A549 (cell line): ENCODE data around the gene SLC26A9.

Experiments used
- CEBPB ChIP-seq, 2 experiments: fragments of >200 bp in 1 of 2; sonication (Bioruptor Twin) in 1 of 2; formaldehyde crosslinking in 1 of 2; IDR thresholded peaks; 2 replicates each; pipeline ENCODE4 v1.6.1; 2012 to 2016
- HOXB5 ChIP-seq: fragments of 250-450 bp; sonication (Bioruptor Pico); IDR thresholded peaks from 2 replicates; pipeline ENCODE4 v1.5.0; 2020; ENCODE audit warnings: mild to moderate bottlenecking, moderate library complexity
- KDM1A ChIP-seq: fragments of 200-600 bp; sonication (generic); IDR thresholded peaks from 2 replicates; pipeline ENCODE4 v1.6.1; 2016; ENCODE audit warnings: low read depth, mild to moderate bottlenecking
- MAX ChIP-seq: IDR thresholded peaks from 2 replicates; pipeline ENCODE4 v1.6.1; 2012
- MAZ ChIP-seq: fragments of 150-350 bp; IDR thresholded peaks from 2 replicates; pipeline ENCODE4 v1.6.1; 2014; ENCODE audit warnings: antibody characterized with exemption, low read depth, low read length, borderline replicate concordance
- POLR2AphosphoS2 ChIP-seq: conservative IDR thresholded peaks from 2 replicates; pipeline ENCODE4 v1.6.1; 2012; ENCODE audit warnings: low read length, improper control_type of control experiment, inconsistent platforms
- REST ChIP-seq: fragments of 200-600 bp; sonication (generic); IDR thresholded peaks from 2 replicates; pipeline ENCODE4 v1.6.1; 2016; ENCODE audit warnings: antibody characterized with exemption, mild to moderate bottlenecking, moderate library complexity
- TF ChIP-seq, protein P1 (sequence below): fragments of >200 bp; sonication (Bioruptor Twin); formaldehyde crosslinking; IDR thresholded peaks from 3 replicates; pipeline ENCODE4 v1.5.1; 2016

DNA sequence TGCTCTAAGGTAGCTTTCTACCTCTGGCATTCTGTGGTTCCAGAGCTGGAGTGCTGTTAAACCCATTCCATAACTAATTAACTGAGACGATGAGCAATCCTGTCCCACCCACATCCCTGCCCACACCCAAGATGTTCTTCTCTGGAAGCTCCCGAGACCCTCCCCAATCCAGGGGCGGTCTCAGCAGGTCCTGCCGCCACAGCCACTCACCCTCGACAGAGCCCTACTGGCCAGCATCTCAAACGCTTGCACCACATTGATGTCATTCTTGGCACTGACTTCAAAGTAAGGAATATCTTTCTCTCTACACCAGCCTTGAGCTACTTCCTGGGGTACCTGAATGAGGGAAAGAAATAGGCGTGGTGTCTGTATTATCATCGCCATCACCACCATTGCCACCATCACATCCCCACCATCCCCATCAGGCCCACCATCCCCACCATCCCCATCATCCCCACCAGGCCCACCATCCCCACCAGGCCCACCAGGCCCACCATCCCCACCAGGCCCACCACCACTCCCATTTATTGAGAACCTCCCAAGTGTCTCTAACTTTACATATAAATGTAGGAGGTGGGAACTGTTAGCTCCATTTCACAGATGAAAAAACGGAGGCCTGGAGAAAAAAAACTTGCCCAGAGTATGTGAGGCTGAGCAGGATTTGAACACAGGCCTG, 42.2 kb upstream of the SLC26A9 start:
- TF ChIP-seq, protein P1, sequence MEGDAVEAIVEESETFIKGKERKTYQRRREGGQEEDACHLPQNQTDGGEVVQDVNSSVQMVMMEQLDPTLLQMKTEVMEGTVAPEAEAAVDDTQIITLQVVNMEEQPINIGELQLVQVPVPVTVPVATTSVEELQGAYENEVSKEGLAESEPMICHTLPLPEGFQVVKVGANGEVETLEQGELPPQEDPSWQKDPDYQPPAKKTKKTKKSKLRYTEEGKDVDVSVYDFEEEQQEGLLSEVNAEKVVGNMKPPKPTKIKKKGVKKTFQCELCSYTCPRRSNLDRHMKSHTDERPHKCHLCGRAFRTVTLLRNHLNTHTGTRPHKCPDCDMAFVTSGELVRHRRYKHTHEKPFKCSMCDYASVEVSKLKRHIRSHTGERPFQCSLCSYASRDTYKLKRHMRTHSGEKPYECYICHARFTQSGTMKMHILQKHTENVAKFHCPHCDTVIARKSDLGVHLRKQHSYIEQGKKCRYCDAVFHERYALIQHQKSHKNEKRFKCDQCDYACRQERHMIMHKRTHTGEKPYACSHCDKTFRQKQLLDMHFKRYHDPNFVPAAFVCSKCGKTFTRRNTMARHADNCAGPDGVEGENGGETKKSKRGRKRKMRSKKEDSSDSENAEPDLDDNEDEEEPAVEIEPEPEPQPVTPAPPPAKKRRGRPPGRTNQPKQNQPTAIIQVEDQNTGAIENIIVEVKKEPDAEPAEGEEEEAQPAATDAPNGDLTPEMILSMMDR = no peak
- no peak for TF ChIP-seq KDM1A
- TF ChIP-seq POLR2AphosphoS2 = no peak
- no peak for TF ChIP-seq REST
- no peak for TF ChIP-seq MAZ
- no peak for TF ChIP-seq MAX
- TF ChIP-seq CEBPB (IDR thresholded peaks at IDR 0.05) = no peak
- TF ChIP-seq HOXB5 (CRISPR knock-in tag) = no peak
